GM18517 (cell line): ENCODE measurements around the gene LBP.
"Not testable (repeated sequence)": the region's sequence is repeated elsewhere in the genome, so short reads cannot be mapped to it uniquely, and the experiment has no call there.

Experiments used
- ATAC-seq: cut with Tn5 transposase; IDR thresholded peaks from one replicate; pipeline ENCODE4 v1.9.1; 2021; ENCODE audit warnings: mild to moderate bottlenecking, moderate library complexity; ENCODE audit not compliant: unreplicated experiment

LBP gene

GRCh38 chr20:38346247-38346651, at the start of gene LBP:
LBP (plus strand) TSS chr20:38346482; CDS start chr20:38346517, 35 bp downstream.
- no peak for ATAC-seq

DNA sequence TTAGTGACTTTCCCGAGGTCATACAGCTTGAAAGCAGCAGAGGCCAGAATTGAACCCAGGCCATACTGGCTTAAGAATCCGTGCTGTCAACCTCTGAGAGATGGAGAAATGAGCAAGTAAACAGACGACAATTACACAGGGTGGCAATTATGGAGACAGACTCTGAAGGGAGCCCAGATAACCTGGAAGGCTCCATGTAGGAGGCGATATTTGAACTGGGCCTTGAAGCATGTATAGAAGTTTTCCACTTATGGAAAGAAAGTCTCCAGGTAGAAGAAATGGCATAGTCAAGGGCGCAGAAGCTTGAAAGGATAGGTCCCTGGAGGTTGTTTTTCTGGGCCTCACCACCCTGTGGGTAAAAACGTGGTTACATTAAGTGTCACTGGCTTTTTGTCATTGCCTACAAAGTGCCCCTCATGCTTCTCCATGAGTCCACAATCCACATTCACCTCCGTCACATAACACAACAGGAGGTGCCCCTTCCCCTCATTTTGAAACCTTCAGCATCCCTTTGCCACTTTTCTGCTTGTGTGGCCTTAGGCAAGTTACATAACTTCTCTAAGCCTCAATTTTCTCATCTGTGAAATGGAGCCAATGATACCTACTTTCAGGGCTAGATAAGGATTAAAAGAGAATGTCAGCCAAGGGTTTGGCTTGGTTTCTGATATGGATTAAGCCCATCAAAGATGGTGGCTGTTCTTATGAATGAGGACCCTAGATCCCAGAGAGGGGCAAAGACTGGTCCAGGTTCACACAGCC, 48.2 kb upstream of the LBP start:
- no peak for ATAC-seq

DNA sequence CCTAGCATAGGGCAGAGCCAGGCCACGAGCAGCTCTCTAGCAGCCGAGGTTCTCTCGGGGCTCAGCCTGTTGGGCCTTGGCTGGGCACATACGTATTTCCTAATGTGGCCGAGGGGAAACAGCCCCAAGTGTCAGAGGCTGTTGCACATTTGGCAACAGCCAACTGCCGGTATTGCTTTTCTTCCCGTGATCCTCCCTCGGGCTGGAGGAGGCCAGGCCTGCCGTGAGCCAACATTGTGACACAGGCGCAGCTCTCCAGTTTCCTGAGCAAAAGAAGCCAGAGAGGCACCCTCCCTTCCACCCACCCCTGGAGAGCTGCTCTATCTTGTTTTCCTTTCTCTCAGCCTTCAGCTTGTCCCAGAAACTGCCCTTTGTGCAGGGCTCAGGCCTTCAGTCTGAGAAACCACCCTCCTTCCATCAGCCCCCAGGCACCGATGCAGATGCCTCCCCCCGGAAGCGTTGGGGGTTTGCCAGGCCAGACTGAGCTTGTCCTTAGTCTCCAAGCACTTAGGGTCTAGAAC, 47.5 kb upstream of the LBP start:
- no peak for ATAC-seq

DNA sequence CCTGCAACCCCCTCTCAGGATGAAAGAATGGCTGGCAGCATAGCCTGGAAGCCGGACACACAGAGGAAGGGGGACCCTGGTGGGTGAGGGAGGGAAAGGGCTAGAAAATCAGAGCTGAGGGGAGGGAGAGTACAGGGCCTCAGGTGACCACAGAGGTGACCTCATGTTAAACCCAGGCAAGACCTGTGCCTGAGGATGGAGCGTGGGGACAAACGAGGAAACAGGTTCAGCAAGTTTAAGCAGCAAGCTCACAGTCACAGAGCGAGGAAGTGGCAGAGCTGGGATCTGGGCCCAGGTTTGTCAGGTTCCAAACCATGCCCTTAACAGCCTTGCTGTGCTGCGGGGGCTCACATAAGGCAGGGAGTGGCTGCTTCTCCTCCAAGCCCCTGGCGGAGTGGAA, 46.3 kb upstream of the LBP start:
- no peak for ATAC-seq

- no peak for ATAC-seq
These were observed 45.8 kb upstream of the LBP start for GRCh38 chr20:38300438-38300837.

DNA sequence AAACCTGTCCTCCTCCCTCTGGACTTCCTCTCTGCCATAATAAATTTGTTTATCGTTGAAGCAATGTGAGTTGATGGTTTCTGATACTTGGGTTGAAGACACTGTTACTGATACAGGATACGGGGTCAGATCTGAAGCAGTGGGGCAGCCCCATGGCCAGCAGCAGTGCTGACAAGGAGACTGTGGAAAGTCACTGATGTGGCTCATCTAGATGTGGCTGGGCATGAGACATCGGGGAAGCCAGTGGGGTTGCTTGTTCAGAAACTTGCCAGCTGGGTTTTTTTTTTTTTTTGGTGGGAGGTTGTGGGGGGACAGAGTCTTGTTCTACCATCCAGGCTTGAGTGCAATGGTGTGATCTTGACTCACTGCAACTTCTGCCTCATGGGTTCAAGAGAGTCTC, 45.0 kb upstream of the LBP start:
- ATAC-seq = no peak

GRCh38 chr20:38302786-38303185, 43.5 kb upstream of the LBP start:
- no peak for ATAC-seq

- ATAC-seq = no peak
These were observed 42.3 kb upstream of the LBP start, which contains the start of gene BPI for GRCh38 chr20:38303908-38304379. BPI (plus strand) TSS chr20:38304156; CDS start chr20:38304224, 68 bp downstream.

DNA sequence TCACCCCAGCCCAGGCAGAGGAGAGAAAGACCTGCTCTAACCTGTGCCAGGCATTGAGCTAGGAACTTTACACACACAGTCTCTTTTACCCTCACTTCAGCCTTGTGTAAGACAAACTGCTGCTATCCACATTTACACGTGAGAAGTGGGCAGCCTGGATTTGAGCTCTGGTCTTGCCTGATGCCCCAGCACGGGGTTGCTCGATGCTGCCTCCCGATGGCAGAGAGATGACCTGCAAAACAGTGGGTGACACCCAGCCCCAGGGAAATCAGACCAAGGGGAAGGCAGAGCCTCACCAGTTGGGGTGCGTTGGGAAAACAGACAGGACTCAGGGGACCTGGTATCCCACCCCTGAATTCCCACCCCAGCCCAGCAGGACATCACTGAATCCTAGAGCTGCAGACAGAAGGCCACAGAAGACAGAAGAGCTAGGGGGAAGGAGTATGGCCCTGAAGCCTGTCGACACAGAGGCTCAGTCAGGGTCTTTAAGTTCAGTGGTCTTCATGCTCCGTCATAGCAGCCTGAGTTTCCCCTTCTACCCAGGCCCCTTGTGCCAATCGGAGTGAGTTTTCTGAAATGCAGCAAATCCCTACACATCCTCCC, 41.3 kb upstream of the LBP start:
- no peak for ATAC-seq

DNA sequence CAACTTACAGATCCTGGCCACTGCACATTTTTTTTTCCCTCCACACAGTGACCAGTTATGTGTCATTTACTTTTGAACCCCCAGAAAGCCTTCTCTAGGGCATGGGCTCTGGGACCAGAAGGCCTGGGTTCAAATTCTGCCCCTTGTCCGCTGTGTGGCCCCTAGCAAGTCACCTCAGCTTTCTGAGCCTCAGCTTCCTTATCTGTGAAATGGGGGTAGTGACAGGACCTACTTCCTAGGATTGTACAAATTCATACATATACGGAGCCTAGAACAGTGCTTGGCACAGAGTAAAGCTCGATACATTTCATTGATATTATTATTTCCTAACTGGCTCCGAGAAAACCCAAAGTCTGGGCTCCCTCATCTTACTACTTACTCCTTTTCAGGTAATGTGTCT, 40.7 kb upstream of the LBP start:
- ATAC-seq = no peak

DNA sequence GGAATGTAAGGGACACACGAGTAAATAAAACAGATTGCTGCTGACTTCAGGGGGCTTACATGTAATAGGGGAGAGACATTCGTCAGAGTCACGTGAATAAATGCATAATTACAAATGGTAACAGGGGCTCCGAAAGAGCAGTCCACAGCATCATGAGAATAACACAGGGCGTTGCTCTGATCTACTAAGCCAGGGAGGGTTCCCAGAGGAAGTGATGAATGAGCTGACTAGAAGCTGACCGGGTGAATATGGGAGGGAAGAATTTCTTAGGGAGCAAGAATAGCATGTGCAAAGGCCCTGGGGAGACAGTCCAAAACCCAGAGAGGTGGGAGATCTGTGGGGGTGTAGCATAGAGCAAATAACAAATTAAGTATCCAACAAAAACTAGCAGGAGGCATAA, 39.9 kb upstream of the LBP start:
- no peak for ATAC-seq

DNA sequence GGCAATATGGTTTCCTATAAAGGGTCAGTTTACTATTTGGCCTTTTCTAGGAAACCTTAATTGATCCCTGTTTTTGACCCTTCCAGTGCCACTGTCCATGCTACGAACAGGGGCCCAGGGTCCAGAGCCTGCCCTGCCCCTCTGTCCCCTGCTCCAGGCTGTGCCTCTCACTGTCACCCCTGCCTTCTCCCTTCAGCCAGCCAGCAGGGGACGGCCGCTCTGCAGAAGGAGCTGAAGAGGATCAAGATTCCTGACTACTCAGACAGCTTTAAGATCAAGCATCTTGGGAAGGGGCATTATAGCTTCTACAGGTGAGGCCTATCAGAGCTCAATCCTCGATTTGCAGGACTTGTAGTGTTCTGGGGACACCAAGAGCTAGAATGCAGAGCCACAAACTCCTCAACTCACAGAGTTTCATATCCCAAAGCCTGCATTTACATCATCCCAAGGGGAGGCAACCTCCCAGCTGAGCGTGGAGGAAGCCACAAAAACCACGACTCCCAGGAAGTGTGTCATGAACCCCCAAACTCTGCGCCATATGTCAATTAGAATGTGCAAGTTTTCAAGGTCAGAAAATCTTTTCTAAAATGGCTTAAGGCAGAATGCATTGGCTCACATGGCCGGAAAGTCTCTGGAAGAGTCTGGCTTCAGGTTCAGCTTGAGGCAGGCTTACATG, 38.8 kb upstream of the LBP start:
- no peak for ATAC-seq

DNA sequence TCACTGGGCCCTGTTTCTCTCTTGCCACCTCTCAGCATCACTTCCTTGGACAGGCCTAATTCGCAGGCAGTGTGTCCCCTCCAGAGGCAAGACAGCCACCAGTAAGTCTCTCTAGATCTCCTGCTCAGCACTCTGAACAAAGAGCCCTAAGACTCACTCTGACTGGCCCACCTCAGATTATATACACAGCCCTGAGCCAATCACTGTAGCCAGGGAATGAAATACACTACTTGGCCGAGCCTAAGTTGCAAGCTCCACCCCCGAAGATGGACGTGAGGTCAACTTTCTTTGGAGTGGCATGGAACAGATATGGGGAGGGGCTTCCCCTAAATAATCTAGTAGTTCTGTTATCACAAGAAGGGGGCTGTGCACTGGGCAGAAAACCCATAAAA, 38.2 kb upstream of the LBP start:
- ATAC-seq = no peak

GRCh38 chr20:38308447-38308846, 37.8 kb upstream of the LBP start:
- ATAC-seq = no peak

GRCh38 chr20:38311091-38311490, 35.2 kb upstream of the LBP start:
- no peak for ATAC-seq

DNA sequence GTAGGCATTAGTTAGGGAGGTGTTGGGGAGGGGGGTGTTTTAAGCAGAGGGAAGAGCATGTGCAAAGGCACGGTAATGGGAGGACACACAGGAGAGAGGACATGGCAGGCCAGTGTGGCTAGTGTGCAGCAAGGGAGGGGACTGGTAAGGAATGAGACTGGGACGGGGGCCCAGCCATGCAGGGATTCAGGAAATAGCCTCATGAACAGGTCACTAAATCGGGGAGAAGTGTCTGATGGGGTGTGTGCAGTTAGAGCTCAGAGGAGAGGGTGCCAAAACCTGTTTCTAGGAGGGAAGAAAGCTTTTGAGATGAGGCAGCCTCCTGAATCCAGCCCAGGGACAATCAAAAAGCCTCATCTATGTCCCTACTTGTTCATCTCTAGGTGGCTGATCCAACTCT, 34.8 kb upstream of the LBP start:
- ATAC-seq = no peak

GRCh38 chr20:38313676-38314075, 32.6 kb upstream of the LBP start:
- ATAC-seq = no peak

DNA sequence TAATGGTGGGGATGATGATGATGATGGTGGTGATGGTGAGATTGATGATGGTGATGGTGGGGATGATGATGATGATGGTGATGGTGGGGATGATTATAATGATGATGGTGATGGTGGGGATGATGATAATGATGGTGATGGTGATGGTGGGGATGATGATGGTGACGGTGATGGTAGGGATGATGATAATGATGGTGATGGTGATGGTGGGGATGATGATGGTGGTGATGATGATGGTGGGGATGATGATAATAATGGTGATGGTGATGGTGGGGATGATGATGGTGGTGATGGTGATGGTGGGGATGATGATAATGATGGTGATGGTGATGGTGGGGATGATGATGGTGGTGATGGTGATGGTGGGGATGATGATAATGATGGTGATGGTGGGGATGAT, 31.9 kb upstream of the LBP start:
- not testable (repeated sequence) for ATAC-seq

DNA sequence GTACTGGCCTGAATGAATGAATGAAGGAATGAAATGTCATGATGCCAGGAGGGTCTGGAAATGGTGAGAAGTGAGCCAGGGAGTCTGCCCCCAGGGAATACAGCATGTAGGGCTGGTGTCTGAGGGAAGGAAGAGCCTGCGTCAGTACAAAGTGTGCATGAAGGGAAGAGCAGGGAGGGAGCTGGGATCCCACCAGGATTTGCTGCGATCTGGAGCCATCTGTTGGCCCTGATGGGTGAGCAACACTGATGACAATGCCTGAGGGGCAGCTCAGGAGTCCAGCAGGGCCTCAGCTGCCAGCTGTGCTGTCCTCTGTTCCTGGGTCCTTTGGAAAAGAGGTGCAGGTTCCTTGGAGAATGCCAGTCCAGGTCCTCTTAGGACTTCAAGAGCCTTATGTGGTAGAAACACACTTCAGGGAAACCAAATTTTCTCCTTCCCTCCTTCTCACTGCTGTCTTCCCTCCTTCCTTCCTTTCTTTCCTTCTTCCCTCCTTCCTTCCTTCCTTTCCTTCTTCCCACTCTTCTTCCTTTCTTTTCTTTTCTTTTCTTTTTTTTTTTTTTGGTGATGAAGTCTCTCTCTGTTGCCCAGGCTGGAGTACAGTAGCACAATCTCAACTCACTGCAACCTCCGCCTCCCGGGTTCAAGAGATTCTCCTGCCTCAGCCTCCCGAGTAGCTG, 30.9 kb upstream of the LBP start:
- ATAC-seq = no peak

GRCh38 chr20:38316341-38316740, 29.9 kb upstream of the LBP start:
- ATAC-seq = no peak

DNA sequence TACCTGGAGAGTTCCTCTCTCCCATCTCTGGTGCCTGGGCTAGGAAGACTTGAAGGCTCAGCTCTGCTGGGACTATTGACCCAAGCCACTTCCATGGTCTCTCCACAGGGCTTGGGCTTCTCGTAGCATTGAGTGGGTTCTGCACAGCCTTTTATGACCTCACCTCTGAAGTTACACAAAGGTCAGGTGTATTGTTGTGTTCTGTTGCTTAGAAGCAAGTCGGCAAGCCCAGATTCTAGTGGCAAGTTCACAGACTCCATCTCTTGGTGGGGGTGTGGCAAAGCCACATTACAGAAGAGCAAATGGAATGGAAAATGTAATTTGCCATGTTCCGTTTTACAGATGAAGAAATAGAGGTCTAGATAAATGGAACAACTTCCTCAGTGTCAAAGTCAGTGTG, 28.9 kb upstream of the LBP start:
- ATAC-seq = no peak
